T follicular helper cell (primary cell): Measurements from ENCODE around the gene NHEJ1.

ENCODE experiments used
- DNase-seq: peaks from one replicate; pipeline ENCODE4 v3.0.0-alpha.2; 2020; ENCODE audit warnings: low read depth

NHEJ1 gene

GRCh38 chr2:219167997-219168396 is 7.4 kb upstream of the NHEJ1 start:
- DNase-seq = no peak

DNA sequence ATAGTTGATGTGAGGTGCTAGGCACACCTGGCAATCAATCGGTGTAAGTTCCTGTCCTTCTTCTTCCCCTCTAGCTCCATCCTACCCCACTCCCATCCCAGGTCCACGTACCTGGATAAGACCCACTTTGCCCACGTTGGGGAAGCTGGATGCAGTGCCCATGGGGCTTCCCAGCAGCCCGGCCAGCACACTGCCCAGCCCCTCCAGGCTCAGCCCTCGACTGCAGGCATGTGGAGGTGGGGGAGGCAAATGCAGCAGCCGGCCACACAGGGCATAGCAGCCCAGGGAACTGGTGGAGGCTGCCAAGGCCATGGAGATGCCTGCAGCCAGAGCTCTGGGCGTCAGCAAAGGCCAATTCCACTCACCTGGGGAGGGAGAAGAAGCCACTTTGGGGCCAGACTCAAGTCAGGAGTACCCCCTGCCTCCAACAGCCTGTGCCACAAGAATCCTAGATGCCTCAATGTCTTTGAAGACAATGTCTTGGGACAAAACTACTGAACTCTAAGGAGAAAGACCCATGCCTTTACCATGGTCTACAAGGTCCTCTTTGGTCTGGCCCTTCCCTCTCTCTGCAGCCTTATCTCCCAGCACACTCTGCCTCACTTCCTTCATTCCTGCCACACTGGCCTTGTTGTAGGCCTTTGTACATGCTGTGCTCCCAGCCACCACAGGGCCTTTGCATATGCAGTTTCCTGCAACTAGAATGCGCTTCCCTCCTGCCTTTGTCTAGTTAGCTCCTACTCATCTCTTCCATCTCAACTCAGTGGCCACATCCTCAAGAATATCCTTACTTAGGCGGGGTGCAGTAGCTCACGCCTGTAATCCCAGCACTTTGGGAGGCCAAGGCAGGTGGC is 4.7 kb upstream of the NHEJ1 start:
- no peak for DNase-seq

GRCh38 chr2:219163156-219163555 is 2.5 kb upstream of the NHEJ1 start:
- no peak for DNase-seq

- DNase-seq = no peak
These were observed 482 bp upstream of the NHEJ1 start for GRCh38 chr2:219161097-219161496.

GRCh38 chr2:219159771-219160185 is 837 bp downstream of the NHEJ1 start:
- no peak for DNase-seq

DNA sequence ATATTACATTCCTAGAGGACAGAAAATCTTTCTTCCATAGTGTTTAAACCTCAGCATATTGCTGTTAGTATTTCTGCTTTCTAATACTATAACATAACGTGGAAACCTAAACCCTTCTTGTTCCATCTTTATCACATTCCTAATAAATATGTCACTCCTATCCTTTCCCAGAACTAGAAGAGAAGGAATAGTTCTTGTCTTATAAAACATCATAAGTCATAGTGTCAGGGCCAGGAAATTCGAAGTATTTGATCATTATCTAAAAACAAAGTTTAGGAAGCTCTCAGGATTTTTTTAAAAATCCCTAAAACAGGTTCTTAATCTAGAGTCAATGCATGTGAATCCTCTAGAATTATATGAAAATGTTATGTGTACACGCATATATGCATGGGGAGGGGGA is 2.0 kb downstream of the NHEJ1 start:
- DNase-seq = no peak

DNA sequence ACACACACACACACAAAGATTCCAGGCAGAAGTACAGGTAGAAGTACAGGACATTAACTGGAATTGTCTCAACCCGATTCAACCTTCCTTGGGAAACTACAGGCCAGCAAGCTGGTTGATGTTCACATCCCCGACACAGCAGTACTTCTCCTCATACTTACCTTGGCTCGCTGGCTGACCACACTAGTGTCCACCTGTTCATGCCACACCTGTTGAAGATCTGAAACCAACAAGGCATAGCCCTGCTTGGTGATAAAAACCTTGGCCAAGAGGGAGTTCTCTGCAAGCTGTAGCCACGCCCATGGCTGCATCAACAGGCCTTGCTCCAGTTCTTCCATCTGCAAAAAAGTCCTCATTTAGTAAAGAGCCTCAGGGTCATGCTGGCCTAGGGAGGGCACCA is 2.6 kb downstream of the NHEJ1 start:
- no peak for DNase-seq

GRCh38 chr2:219157396-219157795 is 3.2 kb downstream of the NHEJ1 start:
- DNase-seq = no peak

- DNase-seq = peak; percentile 10
These were observed 5.5 kb downstream of the NHEJ1 start for GRCh38 chr2:219155054-219155644.

GRCh38 chr2:219149667-219150066 is 10.9 kb downstream of the NHEJ1 start:
- DNase-seq = no peak

- no peak for DNase-seq
These were observed 18.3 kb downstream of the NHEJ1 start for GRCh38 chr2:219142329-219142728.

- DNase-seq = no peak
These were observed 19.9 kb downstream of the NHEJ1 start for GRCh38 chr2:219140722-219141121.

GRCh38 chr2:219133976-219134375 is 26.6 kb downstream of the NHEJ1 start:
- DNase-seq = no peak

- no peak for DNase-seq
These were observed 28.9 kb downstream of the NHEJ1 start for GRCh38 chr2:219131744-219132143.

DNA sequence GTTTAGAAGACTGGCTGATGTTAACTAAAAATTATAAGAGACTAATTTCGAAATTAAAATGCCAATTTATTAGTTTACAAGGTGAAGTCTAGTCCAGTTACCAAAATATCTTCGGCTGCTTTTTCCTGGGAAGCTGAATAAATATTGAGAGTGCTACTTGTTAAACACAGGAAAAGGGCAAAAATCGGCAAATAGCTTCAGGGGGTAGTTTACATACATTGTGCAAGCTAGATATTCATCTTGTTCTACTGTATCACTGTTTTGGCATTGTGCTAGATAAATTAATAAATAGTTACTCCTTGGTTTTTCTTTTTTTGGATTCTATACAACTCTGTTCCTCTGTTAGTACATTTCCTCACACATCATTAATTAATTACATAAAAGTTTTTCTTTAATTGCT is 29.3 kb downstream of the NHEJ1 start:
- no peak for DNase-seq

- no peak for DNase-seq
These were observed 31.0 kb downstream of the NHEJ1 start for GRCh38 chr2:219129589-219129988.

DNA sequence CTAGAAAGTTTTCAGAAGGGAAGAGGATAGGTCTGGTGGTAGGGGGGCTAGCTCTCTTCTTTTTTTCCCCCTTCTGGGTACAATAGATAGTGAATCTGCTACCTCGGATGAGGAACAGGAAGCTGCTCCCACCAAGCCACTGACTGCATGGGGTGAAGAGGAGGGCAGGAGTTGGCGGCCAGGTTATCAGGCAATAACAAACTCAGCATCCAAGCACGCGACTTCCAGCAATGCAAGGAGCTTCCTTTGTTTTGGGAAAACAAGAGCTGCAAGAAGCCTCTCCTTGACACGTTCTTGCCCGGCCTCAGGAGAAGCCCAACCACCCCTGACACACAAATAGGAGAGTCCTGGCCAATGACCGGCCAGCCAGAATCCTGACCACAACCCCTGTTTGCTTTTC is 32.2 kb downstream of the NHEJ1 start:
- DNase-seq = no peak

GRCh38 chr2:219127037-219127635 is 33.5 kb downstream of the NHEJ1 start:
- no peak for DNase-seq

DNA sequence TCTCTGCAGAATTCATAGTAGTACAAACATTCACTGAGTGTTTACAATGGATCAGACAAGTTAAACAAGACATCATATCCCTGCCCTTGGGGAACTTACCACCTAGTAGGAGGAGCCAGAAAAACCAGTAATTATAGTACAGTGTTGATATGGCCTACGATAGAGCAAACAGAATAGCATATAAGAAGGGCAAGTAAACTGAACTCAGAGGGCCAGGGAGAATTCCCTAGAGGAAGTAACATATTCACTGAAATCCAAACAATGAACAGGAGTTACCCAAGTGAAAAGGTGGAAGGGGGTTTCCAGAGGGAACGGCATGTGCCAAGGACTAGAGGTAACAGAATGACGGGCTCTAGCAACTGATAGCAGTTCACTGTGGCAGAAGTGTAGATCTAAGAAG is 34.1 kb downstream of the NHEJ1 start:
- no peak for DNase-seq

DNA sequence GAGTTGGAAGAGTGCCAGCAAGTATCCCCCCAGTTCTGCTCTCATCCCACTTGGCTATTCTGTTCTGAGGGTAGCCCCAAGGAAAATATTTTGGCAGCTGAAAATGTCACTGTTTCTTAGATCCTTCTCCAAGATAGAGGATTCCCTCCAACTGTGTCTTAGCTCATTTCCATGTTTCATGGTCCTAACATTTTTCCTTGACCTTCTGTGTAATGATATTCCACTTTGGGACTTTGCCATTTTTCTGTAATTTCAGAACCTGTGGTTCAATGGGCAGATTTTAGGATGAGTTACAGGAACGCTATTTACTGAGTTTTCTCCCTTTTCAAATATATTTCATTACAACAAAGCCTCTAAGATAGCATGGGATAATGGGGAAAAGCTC is 34.7 kb downstream of the NHEJ1 start:
- DNase-seq = no peak

GRCh38 chr2:219125225-219125885 is 35.3 kb downstream of the NHEJ1 start:
- no peak for DNase-seq

DNA sequence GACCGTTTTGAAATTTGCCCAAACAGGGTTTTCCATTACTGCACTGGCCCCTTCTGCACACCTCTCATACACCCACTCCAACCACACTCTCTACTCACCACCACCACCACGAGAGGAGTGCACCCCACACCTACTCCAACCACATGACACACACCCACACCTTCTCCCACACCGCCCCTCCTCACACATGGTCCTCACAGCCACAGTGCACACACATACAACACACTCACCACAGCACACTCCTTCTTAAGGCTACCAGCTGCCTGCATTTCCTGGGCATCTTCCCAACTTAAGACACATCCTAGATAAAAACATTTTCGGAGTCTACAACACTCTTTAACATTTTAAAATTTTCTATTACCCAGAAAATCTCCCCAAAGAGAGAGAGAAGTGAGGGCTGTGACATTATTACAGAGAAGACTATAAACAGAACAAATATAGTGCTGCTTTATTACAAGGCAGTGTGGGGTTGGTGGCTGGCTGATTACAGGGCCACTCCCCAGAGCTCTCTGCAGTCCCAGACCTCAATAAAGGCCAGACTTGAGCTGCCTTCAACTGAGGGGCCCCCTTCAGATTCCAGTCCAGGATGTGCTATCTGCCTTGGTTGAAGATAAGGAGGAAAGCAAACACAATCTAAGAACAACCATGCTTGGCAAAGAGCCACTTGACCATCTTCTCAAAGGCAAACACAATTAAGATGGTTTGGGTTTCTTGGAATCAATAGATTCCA is 36.1 kb downstream of the NHEJ1 start:
- DNase-seq = no peak
